NCI-H226 (cell line): ENCODE data around the gene FAM228A.
"Not testable (repeated sequence)": the region's sequence is repeated elsewhere in the genome, so short reads cannot be mapped to it uniquely, and the experiment has no call there.

ENCODE experiments used
- DNase-seq: peaks from one replicate; pipeline ENCODE4 v3.0.0-alpha.2; 2015

Gene FAM228A

GRCh38 chr2:24174851-24175277 lies at the start of gene FAM228A:
FAM228A (plus strand) TSS chr2:24175053; CDS start chr2:24175481, 428 bp downstream.
- DNase-seq = no peak

DNA sequence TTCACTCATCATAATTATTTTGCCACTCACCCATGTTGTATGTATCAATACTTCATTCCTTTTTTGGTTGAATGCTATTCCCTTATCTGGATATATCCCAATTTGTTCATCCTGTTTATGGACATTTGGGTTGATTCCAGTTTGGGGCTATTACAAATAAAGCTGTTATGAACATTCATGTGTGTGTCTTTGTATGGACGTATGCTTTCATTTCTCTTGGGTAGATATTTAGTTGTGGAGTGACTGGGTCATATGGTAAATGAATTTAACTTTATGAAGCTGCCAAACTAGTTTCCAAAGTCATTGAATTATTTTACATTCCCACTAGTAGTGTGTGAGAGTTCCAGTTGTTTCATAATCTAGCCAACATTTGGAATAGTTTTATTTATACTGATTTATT lies 48.9 kb upstream of the FAM228A start:
- no peak for DNase-seq

- DNase-seq = no peak
Observed at GRCh38 chr2:24132543-24132942, 42.3 kb upstream of the FAM228A start.

- DNase-seq = not testable (repeated sequence)
Observed at GRCh38 chr2:24140305-24140704, 34.5 kb upstream of the FAM228A start.

- no peak for DNase-seq
Observed at GRCh38 chr2:24147364-24147763, 27.5 kb upstream of the FAM228A start.

- no peak for DNase-seq
Observed at GRCh38 chr2:24152413-24153197, 22.2 kb upstream of the FAM228A start.

DNA sequence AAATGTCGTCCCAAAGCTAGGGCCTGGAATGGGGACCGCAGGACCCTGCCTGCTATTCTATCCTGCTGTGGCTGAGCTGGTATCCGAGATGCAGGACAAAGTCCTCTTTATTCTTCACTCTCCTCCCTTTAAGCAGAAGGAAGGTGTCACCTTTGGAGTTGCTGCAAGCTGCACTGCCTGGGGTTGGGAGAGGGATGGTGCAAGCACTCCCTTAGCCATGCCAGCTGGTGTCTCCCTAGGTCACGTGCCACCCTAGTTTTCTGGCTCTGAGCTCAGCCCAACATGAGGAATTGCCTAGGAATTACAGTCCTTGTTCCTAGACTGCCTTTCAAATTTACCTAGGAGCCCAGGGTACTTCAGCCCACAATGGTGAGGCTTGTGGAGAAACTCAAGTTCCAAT lies 21.4 kb upstream of the FAM228A start:
- DNase-seq = no peak

DNA sequence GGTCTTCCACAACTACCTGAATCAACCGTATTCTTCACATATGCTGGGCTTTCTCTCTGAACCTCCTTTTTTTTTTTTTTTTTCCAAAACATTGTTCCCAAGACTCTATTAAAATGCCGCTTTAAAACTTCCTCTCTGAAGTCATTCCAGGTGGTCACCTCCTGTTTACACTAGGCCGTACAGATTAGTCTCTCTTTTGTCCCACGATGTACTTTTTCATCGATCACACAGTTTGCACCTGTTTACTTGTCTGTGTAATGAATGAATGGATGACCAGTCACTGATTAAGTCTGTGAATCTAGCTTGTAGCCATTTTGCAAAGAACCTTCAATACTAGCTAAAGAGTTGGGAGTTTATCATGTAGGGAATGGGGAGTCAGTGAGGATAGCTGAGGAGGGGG lies 16.7 kb upstream of the FAM228A start:
- no peak for DNase-seq

GRCh38 chr2:24159708-24160107 lies 15.1 kb upstream of the FAM228A start:
- DNase-seq = no peak

DNA sequence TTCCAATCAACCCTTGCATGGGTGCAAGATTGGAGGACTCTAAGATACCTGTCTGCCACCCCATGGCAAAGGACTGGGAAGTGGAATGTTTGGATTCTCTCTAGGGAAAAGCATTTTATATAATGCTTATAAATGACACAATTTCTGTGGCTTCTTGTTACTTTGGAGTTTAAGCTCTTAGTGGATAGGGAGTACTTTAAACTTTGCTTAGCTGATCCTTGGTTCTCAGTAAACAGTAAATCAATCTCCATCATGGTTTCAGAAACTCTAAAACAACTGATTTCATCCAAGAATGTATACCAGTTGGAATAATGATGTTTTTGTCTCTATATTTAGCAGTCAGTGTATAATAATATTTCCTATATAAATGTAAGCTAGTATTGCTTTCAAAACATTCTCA lies 14.1 kb upstream of the FAM228A start:
- no peak for DNase-seq

GRCh38 chr2:24162494-24162893 lies 12.4 kb upstream of the FAM228A start:
- DNase-seq = no peak

DNA sequence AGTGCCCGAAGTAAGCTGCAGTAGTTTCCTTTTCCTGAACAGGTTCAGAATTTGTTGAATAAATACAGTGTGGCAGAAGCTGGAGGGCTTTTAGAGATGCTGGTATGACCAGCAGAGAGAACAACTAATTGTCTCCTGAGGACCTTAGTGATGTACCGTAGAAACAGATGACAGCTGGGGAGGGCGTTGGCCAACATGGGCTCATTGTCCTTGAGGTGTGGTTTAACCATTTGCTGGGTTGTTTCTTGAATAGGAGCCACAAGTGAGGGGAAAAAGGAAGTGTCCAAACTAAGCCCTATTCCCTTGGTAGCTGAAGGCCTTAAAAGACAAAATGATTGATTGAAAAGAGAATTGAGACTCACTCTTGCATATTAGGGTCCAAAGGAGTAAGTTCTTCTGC lies 11.7 kb upstream of the FAM228A start:
- no peak for DNase-seq

DNA sequence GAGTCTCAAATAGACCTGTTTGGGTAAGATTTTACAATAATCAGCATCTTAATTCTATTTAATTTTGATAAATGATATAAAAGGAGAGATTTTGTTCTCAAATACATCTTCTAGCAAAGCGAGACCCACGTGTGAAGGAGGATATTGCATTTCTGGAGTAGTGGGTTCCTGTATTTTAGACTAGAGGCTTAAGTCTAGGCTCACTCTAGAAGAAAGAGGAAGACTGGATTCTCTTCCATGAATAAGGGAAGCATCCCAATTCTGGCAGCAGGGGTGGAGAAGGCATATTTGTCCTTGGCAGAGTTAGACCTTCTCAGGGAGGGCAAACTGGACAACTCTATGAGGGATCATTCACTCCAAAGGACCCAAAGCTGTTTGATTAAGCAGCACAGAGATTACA lies 11.3 kb upstream of the FAM228A start:
- no peak for DNase-seq

DNA sequence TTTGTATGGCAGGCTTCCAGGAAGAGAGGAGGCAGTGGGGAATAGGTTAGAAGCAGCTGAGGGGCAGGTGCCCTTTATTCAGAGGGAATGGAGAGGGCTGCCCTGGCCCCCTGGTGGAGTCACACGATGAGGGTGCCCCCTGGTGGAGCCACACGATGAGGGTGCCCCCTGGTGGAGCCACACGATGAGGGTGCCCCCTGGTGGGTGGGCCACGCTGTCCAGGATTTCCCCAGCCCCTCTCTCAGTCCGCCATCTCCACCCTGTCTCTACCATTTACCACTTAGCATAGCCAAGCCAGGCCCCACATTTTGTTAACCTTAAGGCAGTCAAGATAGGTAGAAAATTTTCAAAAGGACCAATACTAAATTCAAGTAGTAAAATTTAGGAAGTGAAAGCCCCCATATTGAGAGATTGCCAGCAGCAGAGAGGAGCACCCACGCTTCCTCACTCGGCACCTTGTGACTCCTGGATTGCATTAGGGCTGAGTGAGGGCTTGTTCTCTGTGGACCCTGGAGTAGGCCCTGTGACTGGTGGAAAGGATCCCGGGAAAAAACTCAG lies 10.4 kb upstream of the FAM228A start:
- no peak for DNase-seq

GRCh38 chr2:24169023-24169422 lies 5.8 kb upstream of the FAM228A start:
- no peak for DNase-seq

DNA sequence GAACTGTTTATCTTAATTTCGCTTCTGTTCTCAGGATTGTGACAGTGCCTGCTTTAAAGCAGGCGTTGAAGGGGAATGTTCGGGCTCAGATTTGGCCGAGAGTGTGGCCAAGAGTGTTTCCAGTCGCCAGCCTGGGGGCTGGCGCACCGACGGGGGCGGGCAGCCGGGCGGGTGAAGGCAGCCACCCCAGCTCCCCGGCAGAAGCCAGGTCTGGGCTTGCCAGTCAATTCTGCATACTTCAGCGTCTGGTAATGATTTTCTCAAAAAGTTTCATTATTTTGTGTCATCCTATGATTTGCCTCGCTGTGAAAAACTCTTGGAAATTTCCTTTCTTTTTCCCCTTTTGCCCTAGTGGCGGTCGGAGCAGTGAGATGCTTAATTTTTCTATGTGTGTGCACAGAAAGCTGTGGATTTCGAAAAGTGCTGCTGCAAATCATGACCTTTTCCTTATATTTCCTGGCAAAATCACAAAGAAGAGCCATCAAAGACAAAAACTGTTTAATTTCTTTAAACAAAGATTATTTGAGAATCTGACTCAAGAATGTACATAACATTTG lies 856 bp downstream of the FAM228A start:
- DNase-seq = no peak

DNA sequence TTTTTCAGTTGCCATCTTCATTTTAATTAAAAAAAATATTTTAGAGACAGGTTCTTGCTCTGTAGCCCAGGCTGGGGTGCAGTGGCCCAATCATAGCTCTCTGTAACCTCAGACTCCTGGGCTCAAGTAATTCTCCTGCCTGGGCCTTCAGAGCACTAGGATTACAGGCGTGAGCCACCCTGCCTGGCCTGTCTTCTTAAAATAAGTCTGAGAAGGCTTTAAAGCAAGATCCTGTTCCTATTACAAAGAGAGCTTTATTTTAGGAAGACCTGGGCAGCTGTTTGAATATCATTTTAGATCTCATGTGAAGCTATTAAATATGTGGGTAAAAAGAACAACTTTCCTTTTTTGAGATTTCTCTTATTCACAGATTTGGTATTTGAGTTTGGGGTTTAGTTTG lies 1.5 kb downstream of the FAM228A start:
- DNase-seq = no peak

DNA sequence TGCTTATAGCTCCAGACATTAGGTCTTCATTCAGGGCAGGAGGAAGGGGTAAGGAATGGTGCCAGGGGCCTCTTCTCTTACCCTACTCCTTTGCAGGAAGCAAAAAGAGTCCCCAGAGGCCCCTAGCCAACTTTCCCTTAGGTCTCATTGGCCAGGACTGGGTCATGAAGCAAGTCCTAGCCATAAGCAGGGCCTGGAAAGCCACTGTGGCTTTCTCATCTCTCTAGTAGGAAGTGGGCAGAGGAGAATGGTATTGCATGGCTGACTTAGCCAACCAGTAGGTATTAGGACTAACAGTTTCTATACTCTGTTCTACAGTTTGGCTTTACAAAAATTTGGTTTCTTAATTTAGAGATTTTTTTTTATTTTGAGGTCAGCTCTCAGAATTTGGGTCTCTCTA lies 4.8 kb downstream of the FAM228A start:
- no peak for DNase-seq

DNA sequence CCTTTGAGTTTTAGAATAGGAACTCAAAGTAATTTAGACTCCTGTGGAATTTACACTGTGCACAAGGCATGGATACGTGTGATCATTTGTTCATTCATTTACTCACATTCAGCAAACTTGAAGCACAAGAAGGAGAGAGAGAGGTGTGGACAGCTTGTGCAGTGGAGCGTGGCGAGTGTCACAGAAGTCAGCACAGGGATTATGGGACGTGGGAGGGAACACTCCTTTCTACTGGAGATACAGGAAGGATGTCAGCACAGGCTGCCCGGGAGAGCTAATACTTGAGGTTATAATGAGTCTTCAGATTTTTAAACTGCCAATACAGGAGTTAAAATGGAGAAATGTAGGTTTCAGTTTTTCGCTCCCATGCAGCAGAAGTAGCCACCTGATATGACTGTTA lies 7.0 kb downstream of the FAM228A start:
- no peak for DNase-seq

GRCh38 chr2:24182507-24182906 lies 7.7 kb downstream of the FAM228A start:
- no peak for DNase-seq

DNA sequence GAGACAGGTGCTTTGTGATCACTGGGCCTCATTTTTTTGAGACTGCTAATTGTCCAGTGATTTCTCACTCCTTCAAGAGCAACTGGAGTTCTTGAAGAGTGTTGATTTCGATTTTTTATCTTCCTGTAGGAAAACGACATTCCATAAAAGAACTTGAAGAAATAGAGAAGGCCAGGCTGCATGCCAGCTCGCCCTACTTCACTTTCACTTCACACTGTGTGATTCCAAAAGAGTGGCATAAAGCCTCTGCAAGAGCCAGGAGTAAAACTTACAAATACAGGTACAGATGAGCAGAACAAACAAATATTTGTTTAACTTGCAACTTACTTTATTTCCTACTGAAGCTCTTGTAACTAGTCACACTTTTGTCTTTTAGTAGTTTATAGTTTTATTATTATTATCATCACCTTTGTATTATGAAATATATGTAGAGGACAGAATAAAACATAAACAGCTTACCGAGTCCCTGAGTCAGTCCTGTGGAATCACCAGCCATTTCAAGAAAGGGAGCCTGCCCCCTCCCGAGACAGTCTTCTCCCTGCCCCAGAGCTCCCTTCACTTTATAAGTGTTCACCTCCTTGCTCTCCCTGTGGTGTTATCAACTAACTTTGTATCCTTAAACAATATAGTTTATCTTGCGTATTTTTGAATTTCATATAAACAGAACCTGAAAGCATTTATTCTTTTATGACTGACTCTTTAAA lies 8.7 kb downstream of the FAM228A start:
- no peak for DNase-seq

DNA sequence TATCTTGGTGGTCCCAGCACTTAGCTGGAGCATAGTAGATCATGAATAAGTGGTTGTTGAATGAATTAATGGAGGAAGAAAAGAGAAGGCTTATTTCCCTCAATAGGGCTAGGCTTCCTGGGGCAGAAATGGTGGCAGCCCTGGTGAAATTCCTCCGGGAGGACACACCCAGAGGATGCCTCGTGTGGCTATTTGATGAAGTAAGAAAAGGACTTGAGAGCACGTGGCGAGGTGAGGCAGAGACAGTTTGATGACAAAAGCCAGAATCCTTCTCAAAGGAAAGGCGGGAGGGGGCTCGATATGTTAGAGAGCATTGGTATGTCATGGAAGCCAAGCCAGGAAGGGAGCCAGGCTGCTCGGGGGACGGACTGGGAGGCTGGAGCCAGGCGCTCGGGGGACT lies 14.7 kb downstream of the FAM228A start:
- no peak for DNase-seq

- no peak for DNase-seq
Observed at GRCh38 chr2:24190503-24190902, 15.7 kb downstream of the FAM228A start.

GRCh38 chr2:24191156-24191555 lies 16.3 kb downstream of the FAM228A start:
- DNase-seq = no peak
